OCI-LY7 (cell line): ENCODE measurements around the gene SLCO4A1. TPM values are rescaled to one million over a fixed set of nuclear protein-coding genes. Genes with fewer than 3 reads are reported as not detected.

ENCODE experiments used
- BruUV-seq: library from RNA; stranded (reverse); fragments of 400-500 nt; replicated peaks from 2 replicates; lab custom pipeline; 2021; lab: Mats Ljungman, UMichigan
- CTCF ChIA-PET: fragments of 300-600 bp; sonication (Branson Sonifier 250); formaldehyde crosslinking; loops from one replicate; lab custom pipeline; 2022; ENCODE audit warnings: antibody characterized with exemption; ENCODE audit not compliant: unreplicated experiment; lab: Charles Lee
- POLR2A ChIA-PET: fragments of 300-600 bp; sonication (Branson Sonifier 250); formaldehyde crosslinking; loops from one replicate; lab custom pipeline; 2022; ENCODE audit warnings: antibody characterized with exemption; lab: Charles Lee
- DNase-seq: peaks from one replicate; pipeline ENCODE4 v3.0.0-alpha.2; 2015; ENCODE audit warnings: low spot score
- H2AFZ ChIP-seq: fragments of 200-600 bp; sonication (generic), shearing (Covaris generic); 2 replicates; pipeline ENCODE4 v1.6.1; 2014; ENCODE audit warnings: mild to moderate bottlenecking, antibody characterized with exemption, low read length, moderate library complexity
- H3K27ac ChIP-seq: fragments of 200-600 bp; sonication (generic); 2 replicates; pipeline ENCODE4 v1.5.1; 2014; ENCODE audit warnings: mixed run types, low read depth, mild to moderate bottlenecking, moderate library complexity, low read length, inconsistent platforms; ENCODE audit not compliant: poor library complexity, severe bottlenecking
- H3K36me3 ChIP-seq: fragments of 200-600 bp; sonication (generic); 2 replicates; pipeline ENCODE4 v1.6.1; 2014; ENCODE audit warnings: mild to moderate bottlenecking, antibody characterized with exemption, low read length, moderate library complexity, mixed read lengths; ENCODE audit not compliant: insufficient read depth
- H3K4me1 ChIP-seq: fragments of 200-600 bp; sonication (generic); 2 replicates; pipeline ENCODE4 v1.5.1; 2014; ENCODE audit warnings: mild to moderate bottlenecking, low read length; ENCODE audit not compliant: insufficient read depth, poor library complexity, severe bottlenecking
- H3K4me2 ChIP-seq: fragments of 200-600 bp; sonication (generic); 2 replicates; pipeline ENCODE4 v1.6.1; 2014; ENCODE audit warnings: mild to moderate bottlenecking, low read length
- H3K4me3 ChIP-seq: fragments of 200-600 bp; sonication (generic); 2 replicates; pipeline ENCODE4 v1.5.1; 2014; ENCODE audit warnings: mild to moderate bottlenecking, low read depth, low read length; ENCODE audit not compliant: poor library complexity, severe bottlenecking
- H3K79me2 ChIP-seq: fragments of 200-600 bp; sonication (generic); 2 replicates; pipeline ENCODE4 v1.6.1; 2016; ENCODE audit warnings: low read depth, mild to moderate bottlenecking, low read length, moderate library complexity, mixed read lengths; ENCODE audit not compliant: insufficient read depth
- H3K9me2 ChIP-seq: fragments of 200-600 bp; sonication (generic); 2 replicates; pipeline ENCODE4 v1.6.1; 2016; ENCODE audit warnings: mild to moderate bottlenecking, low read length, mixed read lengths; ENCODE audit not compliant: insufficient read depth
- H3K9me3 ChIP-seq: fragments of 200-600 bp; sonication (generic); 2 replicates; pipeline ENCODE4 v1.6.1; 2014; ENCODE audit warnings: mild to moderate bottlenecking, mixed run types, low read length, mixed read lengths
- H4K20me1 ChIP-seq: fragments of 200-600 bp; sonication (generic); 2 replicates; pipeline ENCODE4 v1.6.1; 2014; ENCODE audit warnings: mild to moderate bottlenecking, antibody characterized with exemption, low read length, moderate library complexity, mixed read lengths; ENCODE audit not compliant: insufficient read depth
- CTCF ChIP-seq: fragments of 200-600 bp; sonication (generic); conservative IDR thresholded peaks from 2 replicates; pipeline ENCODE4 v1.5.1; 2014; ENCODE audit warnings: mild to moderate bottlenecking, antibody characterized with exemption, low read length, moderate library complexity, mixed read lengths
- EZH2phosphoT487 ChIP-seq: fragments of 200-600 bp; sonication (generic); IDR thresholded peaks from 2 replicates; pipeline ENCODE4 v1.6.1; 2018; ENCODE audit warnings: low read depth, borderline replicate concordance, mild to moderate bottlenecking, mixed run types, antibody characterized with exemption, low read length, moderate library complexity, mixed read lengths
- intact Hi-C: fragments of 100-400 bp; cut with micrococcal nuclease; formaldehyde crosslinking; loops from one replicate; pipeline ENCODE4 v1.10.0; 2022; ENCODE audit not compliant: unreplicated experiment
- total RNA-seq, 2 experiments: library from RNA; depleted of rRNA in 1 of 2; stranded (reverse); fragments of >200 nt in 1 of 2; shearing (Covaris generic) in 1 of 2; gene quantifications; 2 replicates each; pipeline ENCODE4 v1.2.3, GENCODE V29; 2014 to 2022

The SLCO4A1 gene
- total RNA-seq, 2 experiments from 2014 or later, result 34.3 to 52.4 TPM

- no peak for DNase-seq
- no peak overlapping the region for H2AFZ ChIP-seq
- no peaks in the 10 kb centered on the region for H3K79me2 ChIP-seq
- H3K36me3 ChIP-seq, result no peaks in the 10 kb centered on the region
- ChIA-PET POLR2A (no interaction called here), CTCF (no interaction called here)
- peaks cover 20% of the 10 kb centered on the region for H3K4me1 ChIP-seq
- H3K9me3 ChIP-seq, result peaks cover 6% of the 10 kb centered on the region; the same call in 1 of the 2 replicates
- no peak overlapping the region for H3K27ac ChIP-seq
- no peak overlapping the region for H3K4me2 ChIP-seq
- no TSS peak for BruUV-seq
- H3K9me2 ChIP-seq, result no peaks in the 10 kb centered on the region
- TF ChIP-seq CTCF, result no peak
- no peak for TF ChIP-seq EZH2phosphoT487
- no peak overlapping the region for H3K4me3 ChIP-seq
- no peaks in the 10 kb centered on the region for H4K20me1 ChIP-seq
- intact Hi-C loops, result no loop called here
Measured at GRCh38 chr20:62611012-62611411, 31.3 kb upstream of the SLCO4A1 start.

GRCh38 chr20:62611819-62612218 is 30.5 kb upstream of the SLCO4A1 start:
- no peak overlapping the region for H3K4me2 ChIP-seq
- no peak overlapping the region for H3K4me3 ChIP-seq
- ChIA-PET POLR2A (no interaction called here), CTCF (no interaction called here)
- TF ChIP-seq EZH2phosphoT487 (no peak), CTCF (no peak)
- peaks cover 17% of the 10 kb centered on the region for H3K4me1 ChIP-seq
- H2AFZ ChIP-seq, result no peak overlapping the region
- H3K27ac ChIP-seq, result no peak overlapping the region
- H3K9me2 ChIP-seq, result no peaks in the 10 kb centered on the region
- H3K9me3 ChIP-seq, result peaks cover 6% of the 10 kb centered on the region; the same call in 1 of the 2 replicates
- H4K20me1 ChIP-seq, result no peaks in the 10 kb centered on the region
- H3K79me2 ChIP-seq, result no peaks in the 10 kb centered on the region
- H3K36me3 ChIP-seq, result no peaks in the 10 kb centered on the region
- intact Hi-C loops, result no loop called here
- DNase-seq, result no peak
- BruUV-seq, result no TSS peak

GRCh38 chr20:62614085-62614960 is 28.0 kb upstream of the SLCO4A1 start:
- Histone ChIP-seq H3K4me3 (no peak overlapping the region), H3K36me3 (no peaks in the 10 kb centered on the region), H4K20me1 (no peaks in the 10 kb centered on the region), H3K9me3 (peaks cover 6% of the 10 kb centered on the region; the same call in 1 of the 2 replicates), H3K4me1 (peaks cover 31% of the 10 kb centered on the region), H2AFZ (no peak overlapping the region), H3K79me2 (no peaks in the 10 kb centered on the region), H3K4me2 (no peak overlapping the region), H3K9me2 (no peaks in the 10 kb centered on the region), H3K27ac (no peak overlapping the region)
- no peak for DNase-seq
- intact Hi-C loops, result no loop called here
- ChIA-PET POLR2A (no interaction called here), CTCF (no interaction called here)
- TF ChIP-seq EZH2phosphoT487 (no peak), CTCF (no peak)
- BruUV-seq, result no TSS peak
